Activated naive CD4-positive, alpha-beta T cell treated with anti-CD3 and anti-CD28 coated beads, Interleukin-2, amount 50 U/mL, for 16 hours (primary cell): Measurements from ENCODE around the gene MAGI1.
"Not testable (repeated sequence)": the region's sequence is repeated elsewhere in the genome, so short reads cannot be mapped to it uniquely, and the experiment has no call there.

Experiments
- DNase-seq: peaks from one replicate; pipeline ENCODE4 v3.0.0-alpha.2; 2020

Gene MAGI1

GRCh38 chr3:66038726-66039589 is at the start of gene MAGI1:
Gene MAGI1 (minus strand): TSS chr3:66038918. CDS start chr3:66038308, 610 bp downstream.
- DNase-seq = no peak

- DNase-seq = no peak
Measured at GRCh38 chr3:66083784-66084213, 45.1 kb upstream of the MAGI1 start.

GRCh38 chr3:66083096-66083678 is 44.5 kb upstream of the MAGI1 start:
- no peak for DNase-seq

- DNase-seq = no peak
Measured at GRCh38 chr3:66082679-66083078, 44.0 kb upstream of the MAGI1 start.

- no peak for DNase-seq
Measured at GRCh38 chr3:66080167-66080566, 41.4 kb upstream of the MAGI1 start.

- no peak for DNase-seq
Measured at GRCh38 chr3:66077973-66078372, 39.3 kb upstream of the MAGI1 start.

- no peak for DNase-seq
Measured at GRCh38 chr3:66076861-66077470, 38.2 kb upstream of the MAGI1 start.

GRCh38 chr3:66075281-66075680 is 36.6 kb upstream of the MAGI1 start:
- DNase-seq = no peak

GRCh38 chr3:66073464-66074141 is 34.9 kb upstream of the MAGI1 start:
- DNase-seq = no peak

- no peak for DNase-seq
Measured at GRCh38 chr3:66068255-66068654, 29.5 kb upstream of the MAGI1 start.

- DNase-seq = no peak
Measured at GRCh38 chr3:66066963-66067617, 28.4 kb upstream of the MAGI1 start.

GRCh38 chr3:66055289-66055688 is 16.6 kb upstream of the MAGI1 start:
- no peak for DNase-seq

- no peak for DNase-seq
Measured at GRCh38 chr3:66053550-66054094, 14.9 kb upstream of the MAGI1 start.

GRCh38 chr3:66052721-66053549 is 14.2 kb upstream of the MAGI1 start:
- no peak for DNase-seq

GRCh38 chr3:66050821-66051220 is 12.1 kb upstream of the MAGI1 start:
- no peak for DNase-seq

GRCh38 chr3:66048051-66048395 is 9.3 kb upstream of the MAGI1 start:
- DNase-seq = no peak

- no peak for DNase-seq
Measured at GRCh38 chr3:66047311-66048050, 8.8 kb upstream of the MAGI1 start.

- not testable (repeated sequence) for DNase-seq
Measured at GRCh38 chr3:66046321-66046720, 7.6 kb upstream of the MAGI1 start.

- no peak for DNase-seq
Measured at GRCh38 chr3:66041828-66042227, 3.1 kb upstream of the MAGI1 start.

GRCh38 chr3:66041116-66041515 is 2.4 kb upstream of the MAGI1 start:
- no peak for DNase-seq

GRCh38 chr3:66039590-66039887 is 821 bp upstream of the MAGI1 start:
- DNase-seq = no peak
